ENCODE measurements around the gene AKAP9. TPM values are rescaled to one million over a fixed set of nuclear protein-coding genes. Genes with fewer than 3 reads are reported as not detected.

Gene AKAP9
- total RNA-seq, 1 donor from 2014 or later: 37.6 TPM

- H3K27me3 Mint-ChIP-seq (ENCODE audit: unreplicated experiment): no peaks in the 10 kb centered on the region
- H3K36me3 Mint-ChIP-seq (ENCODE audit: low read depth, unreplicated experiment): no peaks in the 10 kb centered on the region
- DNase-seq (ENCODE audit: low spot score): no peak
- no peaks in the 10 kb centered on the region for H3K9me3 Mint-ChIP-seq (ENCODE audit: unreplicated experiment)
- H3K27ac Mint-ChIP-seq (ENCODE audit: unreplicated experiment): no peak overlapping the region
- TF ChIP-seq CTCF (IDR thresholded peaks at IDR 0.05; ENCODE audit: unreplicated experiment): no peak
- no peak overlapping the region for H3K4me3 Mint-ChIP-seq (ENCODE audit: unreplicated experiment)
- no peaks in the 10 kb centered on the region for H3K4me1 Mint-ChIP-seq (ENCODE audit: unreplicated experiment)
These were observed 209.1 kb downstream of the AKAP9 start for GRCh38 chr7:92149736-92150239.

GRCh38 chr7:92150450-92151017 is 209.9 kb downstream of the AKAP9 start:
- no peak for TF ChIP-seq CTCF (IDR thresholded peaks at IDR 0.05; ENCODE audit: unreplicated experiment)

GRCh38 chr7:92155108-92155739 is 214.6 kb downstream of the AKAP9 start:
- no peak overlapping the region for H3K4me3 Mint-ChIP-seq (ENCODE audit: unreplicated experiment)
- no peak for TF ChIP-seq CTCF (IDR thresholded peaks at IDR 0.05; ENCODE audit: unreplicated experiment)
- H3K4me1 Mint-ChIP-seq (ENCODE audit: unreplicated experiment): peaks cover 2% of the 10 kb centered on the region
- no peaks in the 10 kb centered on the region for H3K36me3 Mint-ChIP-seq (ENCODE audit: low read depth, unreplicated experiment)
- no peak for DNase-seq (ENCODE audit: low spot score)
- no peaks in the 10 kb centered on the region for H3K9me3 Mint-ChIP-seq (ENCODE audit: unreplicated experiment)
- no peak overlapping the region for H3K27ac Mint-ChIP-seq (ENCODE audit: unreplicated experiment)
- H3K27me3 Mint-ChIP-seq (ENCODE audit: unreplicated experiment): no peaks in the 10 kb centered on the region

More at GRCh38 chr7:92150450-92151017, 209.9 kb downstream of the AKAP9 start:
- Mint-ChIP-seq H3K27me3 (ENCODE audit: unreplicated experiment) (no peaks in the 10 kb centered on the region), H3K4me3 (ENCODE audit: unreplicated experiment) (no peak overlapping the region), H3K27ac (ENCODE audit: unreplicated experiment) (no peak overlapping the region), H3K36me3 (ENCODE audit: low read depth, unreplicated experiment) (no peaks in the 10 kb centered on the region), H3K9me3 (ENCODE audit: unreplicated experiment) (no peaks in the 10 kb centered on the region), H3K4me1 (ENCODE audit: unreplicated experiment) (no peaks in the 10 kb centered on the region)
- no peak for DNase-seq (ENCODE audit: low spot score)

- H3K4me1 Mint-ChIP-seq (ENCODE audit: unreplicated experiment): peaks cover 2% of the 10 kb centered on the region
- no peak overlapping the region for H3K27ac Mint-ChIP-seq (ENCODE audit: unreplicated experiment)
These were observed 216.3 kb downstream of the AKAP9 start for GRCh38 chr7:92156990-92157389.

More at GRCh38 chr7:92156990-92157389, 216.3 kb downstream of the AKAP9 start:
- Mint-ChIP-seq H3K4me3 (ENCODE audit: unreplicated experiment) (no peak overlapping the region), H3K36me3 (ENCODE audit: low read depth, unreplicated experiment) (no peaks in the 10 kb centered on the region), H3K27me3 (ENCODE audit: unreplicated experiment) (no peaks in the 10 kb centered on the region), H3K9me3 (ENCODE audit: unreplicated experiment) (no peaks in the 10 kb centered on the region)
- no peak for DNase-seq (ENCODE audit: low spot score)
- TF ChIP-seq CTCF (IDR thresholded peaks at IDR 0.05; ENCODE audit: unreplicated experiment): no peak

Measured in endothelial cell (in vitro differentiated cells).